Stimulated activated CD8-positive, alpha-beta memory T cell treated with anti-CD3 and anti-CD28 coated beads, Interleukin-7, amount 100 ng/mL, for 24 hours (primary cell): ENCODE results near the gene MARK1.
"Not testable (repeated sequence)": the region's sequence is repeated elsewhere in the genome, so short reads cannot be mapped to it uniquely, and the experiment has no call there.

Experiments
- DNase-seq: peaks from one replicate; pipeline ENCODE4 v3.0.0-alpha.2; 2020; ENCODE audit warnings: low read depth

The MARK1 gene

DNA sequence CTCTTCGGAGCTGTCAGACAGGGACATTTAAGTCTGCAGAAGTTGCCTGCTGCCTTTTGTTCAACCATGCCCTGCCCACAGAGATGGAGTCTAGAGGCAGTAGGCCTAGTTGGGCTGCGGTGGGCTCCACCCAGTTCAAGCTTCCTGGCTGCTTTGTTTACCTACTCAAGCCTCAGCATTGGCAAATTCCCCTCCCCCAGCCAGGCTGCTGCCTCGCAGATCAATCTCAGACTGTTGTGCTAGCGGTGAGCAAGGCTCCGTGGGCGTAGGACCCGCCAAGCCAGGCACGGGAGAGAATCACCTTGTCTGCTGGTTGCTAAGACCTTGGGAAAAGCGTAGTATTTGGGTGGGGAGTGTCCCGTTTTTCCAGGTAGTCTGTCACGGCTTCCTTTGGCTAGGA lies 83.2 kb downstream of the MARK1 start:
- DNase-seq, result not testable (repeated sequence)

DNA sequence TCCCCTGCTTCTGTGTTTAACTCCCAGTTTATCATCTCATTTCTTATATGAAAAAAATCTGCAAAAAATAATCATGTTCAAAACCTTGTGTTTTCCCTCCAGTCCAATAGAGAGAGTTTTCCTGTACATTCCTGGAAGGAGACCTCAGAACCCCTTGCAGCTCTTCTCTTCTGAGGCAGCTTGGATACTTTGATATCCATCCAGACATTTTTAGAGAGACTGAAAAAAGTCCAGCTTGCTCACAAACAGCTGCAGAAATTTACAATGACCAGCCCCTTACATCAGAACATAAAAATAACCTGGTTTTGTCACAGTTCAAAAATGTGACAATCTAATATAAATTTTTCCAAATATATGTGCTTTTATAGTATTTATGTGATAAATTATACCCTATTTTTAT lies 88.9 kb downstream of the MARK1 start:
- DNase-seq, result no peak

DNA sequence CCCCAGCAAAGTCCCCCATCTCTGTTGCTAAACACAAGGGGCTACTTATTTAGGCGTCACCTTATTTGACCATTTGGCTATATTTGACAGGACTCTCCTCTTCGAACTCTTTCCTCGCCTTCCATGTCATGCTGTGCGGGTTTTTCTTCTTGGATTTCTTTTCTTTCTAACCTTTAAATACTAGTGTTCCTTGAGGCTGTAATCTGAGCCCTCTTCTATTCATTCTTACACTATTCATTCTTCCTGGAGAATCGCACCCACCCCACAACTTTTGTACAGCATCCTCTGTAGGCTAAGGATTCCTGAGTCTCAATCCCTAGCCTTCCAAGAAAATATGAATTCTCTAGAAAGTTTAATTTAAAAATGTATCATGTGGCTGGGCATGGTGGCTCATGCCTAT lies 100.5 kb downstream of the MARK1 start:
- no peak for DNase-seq

DNA sequence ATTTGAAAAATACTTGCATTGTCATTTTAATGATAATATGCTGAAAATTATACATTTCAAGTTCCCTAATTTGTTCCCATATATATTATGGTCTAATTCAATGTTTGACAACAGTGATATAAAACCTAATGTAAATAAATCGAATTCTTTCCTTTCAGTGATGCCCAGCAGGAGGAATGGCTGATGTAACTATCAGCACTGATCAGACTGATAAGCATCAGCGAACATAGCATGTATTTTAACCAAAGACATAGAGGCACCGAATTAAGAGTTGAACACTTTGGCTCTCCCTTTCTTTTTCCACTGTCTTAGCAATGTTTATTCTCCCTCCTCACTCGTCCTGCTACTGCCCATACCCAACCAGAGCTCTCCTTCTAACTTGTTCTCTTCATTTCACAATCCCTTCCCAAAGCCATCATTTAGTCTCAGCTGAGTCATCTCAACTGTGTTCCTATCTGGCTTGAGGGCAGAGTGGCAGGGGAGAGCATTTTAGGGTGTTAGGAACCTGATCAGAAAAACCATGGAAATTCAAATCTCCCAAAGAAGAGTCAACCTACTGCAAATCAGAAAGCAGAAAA lies 103.4 kb downstream of the MARK1 start:
- DNase-seq, result no peak

- DNase-seq, result no peak
Observed at GRCh38 chr1:220637759-220638158, 109.8 kb downstream of the MARK1 start.

DNA sequence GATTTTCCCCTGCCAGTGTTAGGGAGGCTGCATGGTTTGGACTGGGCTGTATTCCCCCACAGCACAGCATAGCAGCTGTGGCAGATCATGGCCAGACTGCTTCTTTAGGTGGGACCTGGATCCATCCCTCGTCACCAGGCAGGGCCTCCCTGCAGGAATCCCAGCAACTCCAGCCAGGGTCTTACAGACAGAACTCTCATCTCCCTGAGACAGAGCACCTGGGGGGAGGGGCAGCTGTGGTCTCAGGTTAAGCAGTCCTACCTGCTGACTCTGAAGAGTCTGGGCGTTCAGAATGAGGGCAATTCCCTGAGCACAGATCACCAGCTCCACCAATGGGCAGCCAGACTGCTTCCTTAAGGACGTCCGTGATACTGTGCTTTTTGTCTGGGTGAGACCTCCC lies 114.3 kb downstream of the MARK1 start:
- no peak for DNase-seq

DNA sequence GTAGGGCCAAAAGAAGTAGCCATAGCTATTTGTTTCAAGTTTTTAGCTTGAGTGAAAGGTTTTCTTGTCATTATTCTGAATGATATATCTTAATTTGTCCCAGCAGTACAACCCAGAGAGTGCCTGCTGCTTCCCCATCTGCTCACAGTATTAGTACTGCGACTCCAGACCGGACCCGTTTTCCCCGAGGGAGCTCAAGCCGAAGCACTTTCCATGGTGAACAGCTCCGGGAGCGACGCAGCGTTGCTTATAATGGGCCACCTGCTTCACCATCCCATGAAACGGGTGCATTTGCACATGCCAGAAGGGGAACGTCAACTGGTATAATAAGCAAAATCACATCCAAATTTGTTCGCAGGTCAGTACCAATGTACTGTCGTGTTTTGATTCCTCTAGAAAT lies 125.1 kb downstream of the MARK1 start:
- DNase-seq, result no peak

DNA sequence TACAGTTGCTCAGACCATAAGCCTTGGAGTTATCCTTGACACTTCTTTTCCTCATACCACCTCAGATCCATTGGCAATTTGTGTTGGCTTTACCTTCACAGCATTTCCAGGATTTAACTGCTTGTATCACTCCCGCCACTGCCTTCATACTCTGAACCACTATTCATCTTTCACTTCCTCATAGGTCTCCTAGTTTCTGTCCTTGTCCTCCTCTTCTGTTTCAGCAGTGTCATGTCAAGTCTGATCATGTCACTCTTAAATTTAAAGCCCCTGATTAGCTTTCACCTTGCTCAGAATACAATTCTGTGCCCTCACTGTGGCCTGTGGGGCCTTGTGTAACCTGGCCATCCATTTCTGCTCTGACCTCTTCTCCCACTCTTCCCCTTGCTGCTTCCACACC lies 127.6 kb downstream of the MARK1 start:
- DNase-seq, result no peak

DNA sequence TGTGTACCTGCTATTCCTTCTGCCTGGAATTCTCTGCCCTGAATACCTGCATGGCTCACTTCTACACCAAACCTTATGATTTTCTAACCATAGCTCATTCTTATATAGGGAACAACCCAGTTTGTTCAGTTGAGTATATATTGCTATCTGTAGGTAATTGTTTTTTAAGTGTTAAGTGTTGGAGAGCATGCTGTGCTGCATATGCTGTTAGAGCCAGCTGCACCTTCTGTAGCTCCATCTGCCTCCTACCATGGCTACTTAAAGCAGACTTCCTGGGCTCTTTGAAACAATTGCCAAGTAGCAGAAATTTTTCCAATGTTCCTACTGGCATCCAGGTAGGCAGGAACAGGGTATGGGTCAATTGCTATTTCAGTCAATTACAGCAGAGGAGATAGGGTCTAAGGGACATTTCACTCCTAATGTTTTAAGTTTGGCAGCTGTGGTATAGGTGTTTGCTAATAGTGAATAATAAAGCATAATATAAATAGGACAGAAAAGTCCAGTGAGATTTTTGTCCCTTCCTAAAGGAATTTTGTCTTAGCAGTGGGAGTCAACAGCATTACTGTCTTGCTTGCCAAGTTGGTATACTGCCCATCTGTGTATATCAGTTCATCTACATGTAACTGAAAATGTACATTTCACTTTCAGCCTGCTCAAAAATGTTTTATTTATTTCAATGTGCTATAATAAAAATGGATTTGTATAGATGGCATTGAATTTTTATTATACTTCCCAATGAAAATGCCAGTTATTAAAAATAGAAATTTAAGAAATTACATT lies 128.2 kb downstream of the MARK1 start:
- DNase-seq, result no peak

- DNase-seq, result no peak
Observed at GRCh38 chr1:220666349-220666748, 138.4 kb downstream of the MARK1 start.

DNA sequence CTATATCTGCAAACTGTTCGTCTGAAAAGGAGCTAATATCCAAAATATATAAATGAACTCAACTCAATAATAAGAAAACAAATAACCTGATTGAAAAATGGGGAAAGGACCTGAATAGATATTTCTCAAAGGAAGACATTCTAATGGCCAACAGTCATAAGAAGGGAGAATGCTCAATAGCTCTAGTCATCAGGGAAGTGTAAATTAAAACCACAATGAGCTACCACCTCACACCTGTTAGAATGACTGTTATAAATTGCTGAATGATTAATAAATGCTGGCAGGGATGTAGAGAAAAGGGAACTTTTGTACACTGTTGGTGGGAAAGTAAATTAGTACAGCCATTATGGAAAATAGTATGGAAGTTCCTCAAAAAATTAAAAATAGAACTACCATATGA lies 141.1 kb downstream of the MARK1 start:
- DNase-seq, result no peak

GRCh38 chr1:220670365-220670764 lies 142.4 kb downstream of the MARK1 start:
- no peak for DNase-seq

- DNase-seq, result no peak
Observed at GRCh38 chr1:220673921-220674320, 146.0 kb downstream of the MARK1 start.

GRCh38 chr1:220677251-220677650 lies 149.3 kb downstream of the MARK1 start:
- no peak for DNase-seq

DNA sequence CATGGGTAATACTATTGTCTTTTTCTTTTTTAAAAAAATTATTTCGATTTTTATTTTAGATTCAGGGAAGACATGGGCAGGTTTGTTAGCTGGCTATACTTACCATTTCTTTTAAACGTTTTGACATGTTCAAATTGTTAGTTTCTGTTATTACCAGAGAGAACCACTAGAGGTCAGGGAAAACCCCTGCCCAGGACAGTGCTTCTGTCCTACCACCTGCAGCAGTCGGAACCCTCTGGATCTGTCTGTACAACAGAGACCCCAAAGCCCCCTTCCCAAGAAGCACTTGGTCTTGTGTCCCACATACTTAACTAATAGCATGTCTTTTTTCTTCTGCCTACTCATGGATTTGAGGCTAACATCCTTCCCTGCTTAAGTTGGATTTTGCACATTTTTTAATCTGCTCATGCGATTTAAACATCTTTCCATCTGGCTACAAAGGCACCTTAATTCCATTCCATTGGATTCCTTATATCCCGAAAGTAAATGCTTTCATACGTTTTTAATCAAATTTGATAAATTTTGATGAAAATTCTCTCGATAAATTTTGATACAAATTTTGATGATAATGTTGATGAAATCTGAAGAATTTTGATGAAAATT lies 152.2 kb downstream of the MARK1 start:
- no peak for DNase-seq

GRCh38 chr1:220681220-220681880 lies 153.4 kb downstream of the MARK1 start:
- DNase-seq, result no peak

DNA sequence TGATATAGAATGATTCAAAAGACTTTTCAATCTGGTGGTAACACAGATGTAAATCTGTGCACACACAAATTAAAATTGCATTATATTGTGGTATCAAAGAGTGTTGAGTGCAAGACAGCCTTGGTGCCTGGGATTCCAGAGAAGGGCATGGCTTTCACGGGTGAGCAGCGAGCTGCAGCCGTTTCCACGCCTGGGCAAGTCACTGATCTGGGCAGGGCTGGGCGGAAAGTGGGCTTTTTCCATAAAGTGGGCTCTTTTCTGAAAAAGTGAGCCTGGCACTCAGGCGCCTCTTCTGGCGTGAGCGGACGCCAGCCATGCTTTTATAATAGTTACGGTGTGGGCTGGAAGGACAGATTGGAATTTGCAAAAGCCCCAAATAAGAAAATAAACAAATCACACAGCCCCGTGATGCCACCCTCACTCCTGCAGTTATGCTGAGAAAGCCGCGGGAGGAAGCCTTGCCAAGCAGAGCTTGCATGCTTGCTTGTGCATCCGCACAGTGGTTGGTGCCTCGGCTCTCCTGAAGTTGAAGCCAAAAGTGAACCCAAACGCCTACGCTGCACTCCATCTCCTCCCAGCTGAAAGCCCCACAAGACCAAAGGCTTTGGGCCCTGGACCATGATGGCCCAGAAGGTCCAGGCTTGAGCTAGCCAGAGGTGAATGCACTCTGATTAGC lies 155.1 kb downstream of the MARK1 start:
- DNase-seq, result no peak

- not testable (repeated sequence) for DNase-seq
Observed at GRCh38 chr1:220683716-220684115, 155.8 kb downstream of the MARK1 start.

GRCh38 chr1:220684890-220685289 lies 157.0 kb downstream of the MARK1 start:
- DNase-seq, result no peak

DNA sequence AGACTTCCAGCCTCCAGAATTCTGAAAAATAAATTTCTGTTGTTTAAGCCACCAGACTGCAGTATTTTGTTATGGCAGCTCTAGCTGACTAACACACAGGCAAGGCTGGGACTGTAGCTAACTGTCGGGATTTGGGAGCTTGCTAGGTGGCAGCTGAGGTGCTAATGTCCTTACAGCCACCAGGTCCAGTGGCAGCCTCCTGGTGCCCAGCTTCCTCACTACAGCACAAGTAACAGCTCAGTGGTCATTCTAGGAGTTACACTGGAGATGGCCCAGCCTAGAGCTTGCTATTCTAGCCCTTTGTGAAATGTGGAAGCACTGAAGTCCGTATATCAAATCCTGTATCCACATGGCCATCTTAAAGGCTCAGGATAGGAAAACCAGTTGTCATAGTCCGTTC lies 157.9 kb downstream of the MARK1 start:
- no peak for DNase-seq

GRCh38 chr1:220687809-220688208 lies 159.9 kb downstream of the MARK1 start:
- DNase-seq, result no peak

GRCh38 chr1:220689666-220690065 lies 161.7 kb downstream of the MARK1 start:
- DNase-seq, result no peak
